IPS DF 4.7 (cell line): ENCODE results near the gene ADRA2C.

Source experiments
- DNase-seq: peaks from one replicate; pipeline ENCODE4 v3.0.0-alpha.2; 2013; ENCODE audit warnings: low spot score; ENCODE audit errors: extremely low read depth

The ADRA2C gene

GRCh38 chr4:3791910-3792542 is 25.8 kb downstream of the ADRA2C start:
- peak; percentile 30 for DNase-seq

DNA sequence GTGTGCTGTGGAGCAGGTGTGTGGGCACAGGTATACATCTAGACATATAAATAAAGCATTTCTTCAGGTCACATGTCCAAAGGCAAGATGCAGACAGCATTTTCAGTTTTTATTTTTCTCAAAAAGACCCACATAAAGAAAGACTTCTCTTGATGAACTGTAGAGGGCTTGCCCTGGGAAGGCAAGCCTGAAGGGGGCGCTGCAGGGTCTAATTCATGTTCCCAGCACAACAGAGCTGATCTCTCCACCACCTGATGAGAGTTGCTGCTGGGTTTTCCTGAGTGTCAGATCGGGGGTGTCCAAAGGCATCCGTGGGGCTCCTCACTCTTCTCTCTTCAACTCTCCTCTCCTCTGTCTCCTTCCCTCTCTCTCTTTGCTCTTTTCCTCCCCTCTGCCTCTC is 26.6 kb downstream of the ADRA2C start:
- peak; percentile 30 for DNase-seq

GRCh38 chr4:3793545-3793944 is 27.4 kb downstream of the ADRA2C start:
- no peak for DNase-seq

DNA sequence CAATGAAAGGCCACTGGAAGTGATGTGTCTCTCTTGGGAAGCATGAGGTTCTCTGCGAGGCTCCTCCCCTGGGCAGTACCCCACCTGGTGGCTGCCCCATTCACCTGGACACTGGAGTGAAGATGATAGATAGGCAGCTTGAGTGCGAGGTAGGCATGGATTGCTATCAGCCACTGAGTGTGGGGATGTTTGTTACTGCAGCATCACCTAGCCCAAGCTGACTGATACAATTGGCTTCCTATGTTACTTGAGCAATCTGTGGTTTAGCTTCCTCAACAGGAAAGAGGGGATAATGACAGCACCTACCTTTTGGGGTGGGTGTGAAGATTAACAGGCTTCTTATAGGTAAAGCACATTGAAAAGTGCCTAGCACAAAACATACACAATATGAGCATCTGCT is 30.8 kb downstream of the ADRA2C start:
- DNase-seq = no peak

DNA sequence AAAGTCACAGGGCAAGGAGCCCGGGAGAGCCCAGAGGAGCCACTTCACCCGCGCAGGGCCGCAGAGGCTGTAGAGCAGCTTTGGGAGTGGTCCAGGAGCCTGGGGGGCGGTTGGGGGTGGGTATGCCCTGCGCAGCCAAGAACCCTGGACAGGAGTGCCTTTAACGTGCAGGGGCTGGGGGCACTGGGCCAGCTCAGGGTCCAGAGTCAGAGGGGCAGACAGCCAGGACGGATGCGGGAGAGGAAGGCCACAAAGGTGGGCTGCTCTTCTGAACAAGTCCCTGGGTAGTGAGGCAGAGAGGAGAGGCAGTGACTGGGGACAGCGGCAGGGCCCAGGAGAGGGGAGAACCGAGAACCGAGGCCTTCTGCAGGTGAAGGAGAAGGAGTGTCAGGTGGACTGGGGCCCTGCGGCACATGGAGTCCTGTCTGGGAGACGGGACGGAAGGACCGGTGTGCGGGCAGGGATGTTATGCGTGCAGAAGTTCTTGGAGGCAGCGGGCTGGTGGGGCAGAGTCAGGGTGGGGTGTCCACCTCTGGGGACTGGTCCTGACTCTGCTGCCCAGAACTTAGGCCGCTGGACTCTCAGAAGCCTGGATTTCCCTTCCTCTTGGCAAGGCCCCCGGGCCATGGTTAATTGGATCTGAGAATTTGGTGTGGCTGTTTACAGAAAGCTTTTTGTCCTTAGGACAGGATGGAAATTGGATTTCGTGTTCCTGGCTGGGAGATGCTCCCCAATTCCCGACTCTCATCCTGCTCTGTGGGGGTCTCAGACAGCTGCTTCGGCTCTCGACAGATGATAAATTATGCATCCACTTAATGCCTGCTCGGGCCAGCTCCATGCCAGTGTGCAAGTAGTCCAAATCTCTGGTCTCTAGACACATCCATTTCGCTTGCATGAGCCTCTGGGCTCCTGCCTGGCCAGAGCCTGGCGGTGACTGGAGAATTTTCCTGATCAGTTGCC is 31.9 kb downstream of the ADRA2C start:
- DNase-seq = no peak

DNA sequence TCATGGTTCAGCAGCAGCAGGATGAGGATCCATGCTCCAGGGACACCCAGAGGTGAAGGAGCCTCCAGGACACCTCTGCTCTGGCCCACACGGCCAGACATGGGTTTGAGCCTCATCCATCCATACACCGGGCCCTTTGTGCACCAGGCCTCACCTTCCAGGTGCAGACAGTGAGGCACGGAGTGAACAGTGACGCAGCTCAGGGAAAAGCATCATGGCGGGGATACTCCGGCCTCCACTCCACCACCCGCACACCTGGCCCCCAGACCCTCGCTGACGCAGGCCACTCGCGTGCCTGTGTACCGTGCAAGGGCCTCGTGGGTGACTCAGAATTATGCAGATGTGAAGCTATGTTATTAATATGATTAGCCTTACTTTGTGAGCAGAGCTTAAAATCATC is 33.3 kb downstream of the ADRA2C start:
- no peak for DNase-seq

GRCh38 chr4:3800351-3800750 is 34.2 kb downstream of the ADRA2C start:
- no peak for DNase-seq

GRCh38 chr4:3801521-3801920 is 35.3 kb downstream of the ADRA2C start:
- DNase-seq = no peak

DNA sequence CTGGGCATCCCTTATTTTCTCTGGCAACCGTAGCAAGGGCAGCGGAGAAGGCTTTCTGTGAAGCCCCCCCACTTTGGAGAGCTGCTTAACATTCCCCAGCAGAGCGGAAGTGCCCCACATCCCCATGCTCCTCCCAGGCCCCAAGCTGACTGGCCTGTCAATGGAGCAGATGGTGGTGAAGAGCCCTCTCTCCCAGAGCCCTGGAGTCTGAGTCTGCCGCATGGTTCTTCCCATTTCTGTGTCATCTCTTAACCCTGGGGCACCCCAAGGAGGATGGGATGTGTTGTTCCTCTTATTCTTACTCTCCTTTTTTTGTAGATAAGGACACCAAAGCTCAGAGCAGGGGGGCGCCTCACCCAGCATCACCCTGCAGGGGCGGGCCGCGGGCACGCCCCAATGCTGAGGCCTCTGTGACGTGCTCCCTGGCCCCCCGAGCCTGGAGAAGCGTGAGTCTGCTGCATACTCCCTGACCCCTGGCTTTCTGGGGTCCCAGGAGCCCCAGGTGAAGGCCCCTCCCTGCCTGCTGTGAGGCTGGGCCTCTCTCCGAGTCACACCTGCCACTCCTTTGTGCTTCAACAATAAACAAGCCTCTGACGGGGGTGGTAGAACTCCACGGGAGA is 35.9 kb downstream of the ADRA2C start:
- DNase-seq = no peak

- DNase-seq = no peak
These were observed 36.6 kb downstream of the ADRA2C start for GRCh38 chr4:3802571-3803474.

GRCh38 chr4:3803475-3803847 is 37.3 kb downstream of the ADRA2C start:
- no peak for DNase-seq

- no peak for DNase-seq
These were observed 37.8 kb downstream of the ADRA2C start for GRCh38 chr4:3803946-3804345.

DNA sequence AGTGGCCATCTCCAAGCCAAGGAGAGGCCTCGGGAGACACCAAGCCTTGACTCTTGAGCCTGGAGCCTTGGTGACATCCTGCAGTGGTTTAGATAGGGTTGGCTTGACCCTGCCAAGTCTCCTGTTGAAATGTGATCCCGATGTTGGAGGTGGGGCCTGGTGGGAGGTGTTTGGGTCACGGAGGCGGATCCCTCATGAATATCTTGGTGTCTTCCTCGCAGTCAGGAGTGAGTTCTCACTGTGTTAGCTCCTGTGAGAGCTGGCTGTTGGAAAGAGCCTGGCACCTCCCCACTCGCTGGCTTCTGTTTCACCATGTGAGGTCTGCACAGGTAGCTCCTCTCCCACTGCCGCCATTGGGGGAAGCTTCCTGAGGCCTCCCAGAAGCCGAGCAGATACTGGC is 38.8 kb downstream of the ADRA2C start:
- no peak for DNase-seq

GRCh38 chr4:3805731-3806130 is 39.5 kb downstream of the ADRA2C start:
- DNase-seq = no peak

DNA sequence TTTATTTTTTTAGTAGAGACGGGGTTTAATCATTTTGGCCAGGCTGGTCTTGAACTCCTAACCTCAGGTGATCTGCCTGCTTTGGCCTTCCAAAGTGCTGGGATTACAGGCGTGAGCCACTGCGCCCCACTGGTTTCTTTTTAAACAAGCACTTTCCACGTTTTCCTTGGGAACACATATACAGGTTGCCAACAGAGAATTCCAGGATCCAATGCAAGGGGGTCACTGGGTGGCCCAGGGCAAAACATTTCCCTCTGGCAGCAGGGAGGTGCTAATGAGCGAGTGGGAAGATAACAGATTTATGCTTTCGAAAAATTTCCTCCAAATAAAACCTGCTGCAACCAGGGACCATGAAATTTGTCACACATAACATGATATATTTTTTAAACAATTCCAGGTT is 41.1 kb downstream of the ADRA2C start:
- DNase-seq = no peak

GRCh38 chr4:3807822-3808496 is 41.8 kb downstream of the ADRA2C start:
- DNase-seq = no peak

GRCh38 chr4:3808597-3808996 is 42.4 kb downstream of the ADRA2C start:
- DNase-seq = no peak

- no peak for DNase-seq
These were observed 42.8 kb downstream of the ADRA2C start for GRCh38 chr4:3809028-3809427.

- no peak for DNase-seq
These were observed 43.4 kb downstream of the ADRA2C start for GRCh38 chr4:3809451-3810110.

GRCh38 chr4:3810111-3810680 is 44.0 kb downstream of the ADRA2C start:
- no peak for DNase-seq
